Astrocyte (in vitro differentiated cells and primary cell): ENCODE results near the gene CABCOCO1. TPM values are rescaled to one million over a fixed set of nuclear protein-coding genes. Genes with fewer than 3 reads are reported as not detected.

Experiments used
- DNase-seq: peaks from one replicate; pipeline ENCODE4 v3.0.0-alpha.2; 2010; ENCODE audit warnings: low read depth
- FAIRE-seq: peaks from 2 replicates; lab custom pipeline; 2011; peaks lifted over from hg19 to GRCh38; lab: Jason Lieb, UNC
- H2AFZ ChIP-seq: 2 replicates; pipeline ENCODE4 v1.6.0; 2012; ENCODE audit warnings: low read depth, low read length, inconsistent platforms
- H3K27ac ChIP-seq: 2 replicates; pipeline ENCODE4 v1.5.1; 2011; ENCODE audit warnings: low read depth, low read length, inconsistent platforms
- H3K27me3 ChIP-seq: 2 replicates; pipeline ENCODE4 v1.6.0; 2011; ENCODE audit warnings: low read length, inconsistent platforms; ENCODE audit not compliant: insufficient read depth
- H3K36me3 ChIP-seq: 2 replicates; pipeline ENCODE4 v1.5.1; 2011; ENCODE audit warnings: low read length, inconsistent platforms; ENCODE audit not compliant: insufficient read depth
- H3K4me1 ChIP-seq: 2 replicates; pipeline ENCODE4 v1.5.1; 2011; ENCODE audit warnings: low read length, inconsistent platforms; ENCODE audit not compliant: insufficient read depth
- H3K4me2 ChIP-seq: 2 replicates; pipeline ENCODE4 v1.6.0; 2012; ENCODE audit warnings: low read length, inconsistent platforms
- H3K4me3 ChIP-seq: 2 replicates; pipeline ENCODE4 v1.5.1; 2011; ENCODE audit warnings: low read depth, mild to moderate bottlenecking, low read length, inconsistent platforms; ENCODE audit not compliant: insufficient read depth
- H3K79me2 ChIP-seq: 2 replicates; pipeline ENCODE4 v1.6.0; 2012; ENCODE audit warnings: mild to moderate bottlenecking, low read length, inconsistent platforms; ENCODE audit not compliant: insufficient read depth
- H3K9ac ChIP-seq: 2 replicates; pipeline ENCODE4 v1.6.0; 2012; ENCODE audit warnings: mild to moderate bottlenecking, low read length, inconsistent platforms
- H3K9me3 ChIP-seq: 2 replicates; pipeline ENCODE4 v1.5.1; 2012; ENCODE audit warnings: low read depth, mild to moderate bottlenecking, low read length, inconsistent platforms; ENCODE audit not compliant: insufficient read depth
- H4K20me1 ChIP-seq: 2 replicates; pipeline ENCODE4 v1.6.0; 2012; ENCODE audit warnings: low read length, inconsistent platforms; ENCODE audit not compliant: insufficient read depth
- H3K27ac Mint-ChIP-seq: one replicate; pipeline ENCODE4 v1.8.0; 2021; ENCODE audit warnings: mild to moderate bottlenecking, mixed read lengths; ENCODE audit not compliant: unreplicated experiment
- H3K27me3 Mint-ChIP-seq: one replicate; pipeline ENCODE4 v1.8.0; 2021; ENCODE audit warnings: low read depth, mixed read lengths; ENCODE audit not compliant: unreplicated experiment
- H3K36me3 Mint-ChIP-seq: one replicate; pipeline ENCODE4 v1.8.0; 2021; ENCODE audit warnings: low read depth, mixed read lengths; ENCODE audit not compliant: unreplicated experiment
- H3K4me1 Mint-ChIP-seq: one replicate; pipeline ENCODE4 v1.8.0; 2021; ENCODE audit warnings: low read depth, mixed read lengths; ENCODE audit not compliant: unreplicated experiment
- H3K4me3 Mint-ChIP-seq: one replicate; pipeline ENCODE4 v1.8.0; 2021; ENCODE audit warnings: mild to moderate bottlenecking, moderate library complexity, mixed read lengths; ENCODE audit not compliant: unreplicated experiment
- H3K9me3 Mint-ChIP-seq: one replicate; pipeline ENCODE4 v1.8.0; 2021; ENCODE audit warnings: mild to moderate bottlenecking, mixed read lengths; ENCODE audit not compliant: unreplicated experiment
- CTCF ChIP-seq: IDR thresholded peaks from 2 replicates; pipeline ENCODE4 v1.5.1; 2011; ENCODE audit warnings: low read depth, mild to moderate bottlenecking, inconsistent platforms, low read length, moderate library complexity; ENCODE audit not compliant: insufficient read depth
- EZH2 ChIP-seq: IDR thresholded peaks from 2 replicates; pipeline ENCODE4 v1.6.1; 2012; ENCODE audit warnings: mild to moderate bottlenecking, low read length, inconsistent platforms; ENCODE audit not compliant: insufficient read depth
- total RNA-seq: library from RNA; stranded (reverse); gene quantifications from 2 replicates; pipeline ENCODE4 v1.2.1, GENCODE V29; 2021

Gene CABCOCO1
- total RNA-seq, 1 donor from 2014 or later = 0.23 TPM

- Histone ChIP-seq H3K4me1 (peaks cover 17% of the 10 kb centered on the region), H3K27me3 (no peaks in the 10 kb centered on the region), H3K27ac (peak overlapping the region; percentile 52), H2AFZ (no peak overlapping the region), H3K4me3 (no peak overlapping the region), H3K79me2 (no peaks in the 10 kb centered on the region), H3K9ac (no peak overlapping the region), H3K9me3 (no peaks in the 10 kb centered on the region), H3K4me2 (peak overlapping the region; percentile 36), H3K36me3 (no peaks in the 10 kb centered on the region), H4K20me1 (no peaks in the 10 kb centered on the region)
- no peak for TF ChIP-seq CTCF
- TF ChIP-seq EZH2 = no peak
- Mint-ChIP-seq H3K4me1 (peaks cover 38% of the 10 kb centered on the region), H3K36me3 (no peaks in the 10 kb centered on the region), H3K27ac (peak overlapping the region; percentile 70), H3K9me3 (no peaks in the 10 kb centered on the region), H3K27me3 (no peaks in the 10 kb centered on the region), H3K4me3 (no peak overlapping the region)
- DNase-seq = peak; percentile 91
- peak; percentile 98 for FAIRE-seq
Observed at GRCh38 chr10:61760943-61761824, 98.5 kb downstream of the CABCOCO1 start.

GRCh38 chr10:61761825-61762217 is 99.1 kb downstream of the CABCOCO1 start:
- no peak overlapping the region for H3K27ac ChIP-seq
- no peak overlapping the region for H3K4me3 ChIP-seq
- no peaks in the 10 kb centered on the region for H3K9me3 ChIP-seq
- no peaks in the 10 kb centered on the region for H4K20me1 ChIP-seq
- peak; percentile 37 for FAIRE-seq
- H2AFZ ChIP-seq = no peak overlapping the region
- Mint-ChIP-seq H3K36me3 (no peaks in the 10 kb centered on the region), H3K4me3 (no peak overlapping the region), H3K27ac (peak overlapping the region; percentile 70), H3K9me3 (no peaks in the 10 kb centered on the region), H3K4me1 (peaks cover 38% of the 10 kb centered on the region), H3K27me3 (no peaks in the 10 kb centered on the region)
- H3K79me2 ChIP-seq = no peaks in the 10 kb centered on the region
- TF ChIP-seq EZH2 = no peak
- no peak for TF ChIP-seq CTCF
- no peaks in the 10 kb centered on the region for H3K36me3 ChIP-seq
- no peaks in the 10 kb centered on the region for H3K27me3 ChIP-seq
- no peak overlapping the region for H3K9ac ChIP-seq
- no peak overlapping the region for H3K4me2 ChIP-seq
- no peak for DNase-seq
- H3K4me1 ChIP-seq = peaks cover 17% of the 10 kb centered on the region

DNA sequence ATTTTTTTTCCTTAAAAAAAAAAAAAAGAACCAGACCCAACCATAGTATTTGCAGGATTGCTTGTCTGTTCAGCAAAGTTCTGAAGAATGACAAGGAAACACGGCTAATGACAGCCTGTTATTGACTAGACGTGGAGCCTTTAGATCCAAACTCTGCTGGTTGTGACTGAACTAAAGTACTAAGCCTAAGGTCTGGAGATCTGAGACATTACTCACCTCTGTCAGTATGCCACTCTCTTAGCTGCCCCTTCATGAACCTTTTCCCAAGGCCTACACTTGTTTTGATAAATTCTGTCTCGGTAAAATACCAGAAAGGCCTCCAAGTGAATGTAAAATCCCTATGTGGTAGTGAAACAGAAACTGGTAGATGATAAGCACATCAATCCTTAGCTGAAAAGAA is 101.0 kb downstream of the CABCOCO1 start:
- no peaks in the 10 kb centered on the region for H3K27me3 Mint-ChIP-seq
- no peaks in the 10 kb centered on the region for H4K20me1 ChIP-seq
- H3K36me3 Mint-ChIP-seq = no peaks in the 10 kb centered on the region
- H3K27me3 ChIP-seq = no peaks in the 10 kb centered on the region
- no peak for DNase-seq
- TF ChIP-seq CTCF (no peak), EZH2 (no peak)
- peaks cover 10% of the 10 kb centered on the region for H3K4me1 ChIP-seq
- H3K9ac ChIP-seq = no peak overlapping the region
- no peak for FAIRE-seq
- H3K79me2 ChIP-seq = no peaks in the 10 kb centered on the region
- H3K4me3 ChIP-seq = no peak overlapping the region
- no peaks in the 10 kb centered on the region for H3K36me3 ChIP-seq
- peaks cover 25% of the 10 kb centered on the region for H3K4me1 Mint-ChIP-seq
- no peak overlapping the region for H3K27ac ChIP-seq
- peak overlapping the region; percentile 38 for H3K27ac Mint-ChIP-seq
- no peaks in the 10 kb centered on the region for H3K9me3 Mint-ChIP-seq
- no peaks in the 10 kb centered on the region for H3K9me3 ChIP-seq
- H3K4me3 Mint-ChIP-seq = no peak overlapping the region
- H3K4me2 ChIP-seq = no peak overlapping the region
- H2AFZ ChIP-seq = no peak overlapping the region
